GM18907 (cell line): ENCODE measurements around the gene DOCK2.
"Not testable (repeated sequence)": the region's sequence is repeated elsewhere in the genome, so short reads cannot be mapped to it uniquely, and the experiment has no call there.

Experiments used
- ATAC-seq: cut with Tn5 transposase; IDR thresholded peaks from one replicate; pipeline ENCODE4 v1.9.1; 2021; ENCODE audit warnings: mild to moderate bottlenecking, moderate library complexity; ENCODE audit not compliant: unreplicated experiment

Gene DOCK2

GRCh38 chr5:169712428-169712827 lies 75.4 kb downstream of the DOCK2 start:
- no peak for ATAC-seq

GRCh38 chr5:169716287-169716686 lies 79.2 kb downstream of the DOCK2 start:
- no peak for ATAC-seq

- no peak for ATAC-seq
These were observed 80.2 kb downstream of the DOCK2 start for GRCh38 chr5:169717288-169717687.

- peak; percentile 69 for ATAC-seq
These were observed 82.6 kb downstream of the DOCK2 start for GRCh38 chr5:169719360-169720314.

- no peak for ATAC-seq
These were observed 84.7 kb downstream of the DOCK2 start for GRCh38 chr5:169721771-169722170.

GRCh38 chr5:169723103-169723831 lies 86.2 kb downstream of the DOCK2 start:
- no peak for ATAC-seq

GRCh38 chr5:169724303-169725087 lies 87.4 kb downstream of the DOCK2 start:
- no peak for ATAC-seq

GRCh38 chr5:169725665-169726064 lies 88.6 kb downstream of the DOCK2 start:
- not testable (repeated sequence) for ATAC-seq

GRCh38 chr5:169728418-169728817 lies 91.3 kb downstream of the DOCK2 start:
- ATAC-seq: no peak

- ATAC-seq: no peak
These were observed 94.1 kb downstream of the DOCK2 start for GRCh38 chr5:169731221-169731620.

- no peak for ATAC-seq
These were observed 95.8 kb downstream of the DOCK2 start for GRCh38 chr5:169732841-169733240.

GRCh38 chr5:169735913-169736312 lies 98.8 kb downstream of the DOCK2 start:
- ATAC-seq: no peak

- ATAC-seq: no peak
These were observed 99.6 kb downstream of the DOCK2 start for GRCh38 chr5:169736653-169737052.

GRCh38 chr5:169740435-169740834 lies 103.4 kb downstream of the DOCK2 start:
- no peak for ATAC-seq

GRCh38 chr5:169742771-169743296 lies 105.8 kb downstream of the DOCK2 start:
- ATAC-seq: no peak

- no peak for ATAC-seq
These were observed 107.3 kb downstream of the DOCK2 start for GRCh38 chr5:169744336-169744735.

- ATAC-seq: no peak
These were observed 108.5 kb downstream of the DOCK2 start for GRCh38 chr5:169745441-169746146.

GRCh38 chr5:169746147-169746694 lies 109.1 kb downstream of the DOCK2 start:
- ATAC-seq: peak; percentile 54

- ATAC-seq: no peak
These were observed 111.1 kb downstream of the DOCK2 start for GRCh38 chr5:169748174-169748573.

- no peak for ATAC-seq
These were observed 112.2 kb downstream of the DOCK2 start for GRCh38 chr5:169749295-169749694.
